Fibroblast of skin of left quadriceps (primary cell): ENCODE data around the gene TBC1D10A.

Experiments used
- DNase-seq, 2 experiments: peaks; one replicate each; pipeline ENCODE4 v3.0.0-alpha.2; 2013; ENCODE audit warnings: low read depth in 2 of 2

The TBC1D10A gene

DNA sequence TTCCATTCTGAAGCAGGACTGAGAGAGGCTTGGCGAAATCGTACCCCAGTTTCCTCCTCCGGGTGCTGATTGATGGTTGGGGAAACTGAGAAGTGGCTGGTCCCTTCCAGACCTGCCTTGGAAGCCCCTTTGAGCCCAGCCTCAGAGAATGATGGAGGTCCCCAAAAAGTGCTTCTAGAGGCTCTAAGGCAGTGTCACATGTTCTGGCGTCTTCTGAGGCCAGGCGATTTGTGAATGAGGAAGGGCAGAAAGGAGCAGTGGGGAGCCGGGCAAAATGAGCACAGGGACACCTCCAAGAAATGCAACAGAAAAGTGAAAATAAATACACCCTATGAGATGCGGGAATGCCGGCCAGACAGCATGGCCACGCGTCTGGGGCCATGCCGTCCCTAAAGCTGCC, 79.2 kb downstream of the TBC1D10A start:
- DNase-seq = no peak

DNA sequence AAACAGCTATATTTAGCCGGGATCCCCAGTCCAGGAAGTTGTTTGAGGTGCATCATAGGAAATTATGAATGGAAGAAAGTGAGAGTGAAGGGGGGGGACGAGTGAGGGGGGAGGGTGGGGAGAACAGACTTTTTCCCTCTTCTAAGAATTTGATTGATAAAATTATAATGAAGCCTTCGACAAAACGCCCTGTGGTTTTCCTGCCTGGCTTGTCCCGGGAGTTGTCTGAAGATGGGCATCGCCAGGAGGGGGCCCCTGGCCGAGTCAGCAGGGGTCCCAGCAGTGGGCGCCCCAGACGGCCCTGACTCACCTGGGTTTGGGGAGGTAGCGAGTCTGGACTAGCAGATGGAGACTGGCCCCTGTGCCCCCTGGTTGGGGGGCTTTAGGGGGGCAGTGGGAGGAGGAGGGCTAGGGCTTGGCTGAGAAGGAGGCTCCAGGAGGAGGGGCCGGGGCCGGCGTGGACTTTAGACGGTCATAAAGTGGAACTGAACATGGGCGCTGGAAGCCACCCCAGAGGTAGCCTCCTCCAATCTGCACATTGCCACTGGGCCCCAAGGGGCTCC, 79.8 kb downstream of the TBC1D10A start:
- no peak for DNase-seq

DNA sequence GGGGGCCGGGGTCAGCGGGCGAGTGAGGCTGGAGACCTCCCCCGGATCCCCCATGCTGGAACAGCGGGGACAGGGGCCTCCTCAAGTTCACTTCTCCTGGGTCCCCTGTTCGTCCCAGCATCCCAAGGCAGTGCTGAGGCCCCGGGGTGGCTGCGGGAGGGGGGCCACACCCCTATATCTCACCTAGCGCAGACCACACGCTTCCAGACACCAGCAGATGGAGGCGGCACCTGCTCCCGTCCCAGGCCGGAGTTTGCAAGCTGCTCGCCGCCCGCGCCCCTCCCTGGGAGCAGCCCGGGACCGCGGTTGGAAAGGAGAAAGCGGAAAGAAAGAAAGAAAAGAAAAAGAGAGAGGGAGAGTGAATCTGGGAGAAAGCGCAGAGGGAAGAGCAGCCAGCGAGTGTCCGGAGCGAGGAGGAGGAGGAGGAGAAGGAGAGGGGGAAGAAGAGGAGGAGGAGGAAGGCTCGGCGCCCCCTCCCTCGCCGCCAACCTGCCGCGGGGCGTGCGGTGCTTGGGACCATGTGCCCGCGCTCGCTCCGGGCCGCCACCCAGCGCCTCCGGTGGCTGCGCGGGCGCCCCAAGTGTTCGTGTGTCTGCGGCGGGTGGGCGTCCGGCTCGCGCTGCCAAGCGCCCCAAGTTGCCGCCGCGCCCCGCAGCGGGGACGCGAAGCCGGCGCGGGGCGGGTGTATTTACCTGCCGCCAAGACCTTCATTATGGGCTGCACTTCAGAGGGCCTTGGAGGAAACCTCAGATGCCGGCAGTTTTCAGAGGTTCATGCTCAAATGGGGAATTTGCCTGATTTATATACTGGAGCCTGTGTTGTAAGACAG, 80.5 kb downstream of the TBC1D10A start, which contains the start of gene LIF:
TSS of gene LIF (minus strand) at position 775 of the 829 bp plus-strand sequence. CDS start at position 711, 64 bp downstream.
- DNase-seq = no peak

DNA sequence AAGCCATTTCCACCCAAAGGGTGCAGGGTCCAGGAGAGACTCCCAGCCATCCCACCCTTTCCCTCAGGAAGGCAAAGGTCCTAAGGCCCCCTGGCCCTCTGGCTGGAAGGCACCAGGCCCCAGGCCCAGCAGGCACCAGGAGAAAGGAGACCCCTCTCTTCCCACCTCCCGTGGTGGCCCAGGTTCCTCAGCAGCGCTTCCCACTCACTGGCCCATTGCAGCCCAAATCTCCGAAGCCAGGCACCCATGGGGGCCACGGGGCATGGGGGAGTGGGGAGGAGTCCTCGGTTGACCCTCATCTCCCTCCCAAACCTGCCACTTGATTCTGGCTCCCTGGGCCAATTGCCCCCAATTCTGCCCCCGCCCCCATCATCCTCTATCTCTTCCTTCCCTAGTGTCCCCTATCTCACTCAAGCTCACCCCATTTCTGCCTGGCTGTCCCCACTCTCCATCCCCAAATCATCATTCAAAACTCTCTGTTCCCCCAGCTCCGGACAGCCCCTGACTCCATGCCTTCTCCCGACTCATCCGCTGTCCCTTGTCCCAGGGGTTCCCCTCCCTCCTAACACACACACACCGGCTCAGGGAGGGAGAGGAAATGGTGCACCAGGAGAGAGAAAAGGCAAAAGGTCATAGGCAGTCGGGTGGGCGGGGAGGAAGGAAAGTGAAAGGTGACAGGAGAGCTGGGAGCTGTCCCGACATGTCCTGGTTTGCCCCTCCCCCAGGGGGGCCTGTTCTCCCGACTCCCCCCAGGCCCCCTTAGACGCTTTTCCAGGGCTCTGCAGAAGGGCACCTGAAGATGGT, 81.4 kb downstream of the TBC1D10A start:
- no peak for DNase-seq

DNA sequence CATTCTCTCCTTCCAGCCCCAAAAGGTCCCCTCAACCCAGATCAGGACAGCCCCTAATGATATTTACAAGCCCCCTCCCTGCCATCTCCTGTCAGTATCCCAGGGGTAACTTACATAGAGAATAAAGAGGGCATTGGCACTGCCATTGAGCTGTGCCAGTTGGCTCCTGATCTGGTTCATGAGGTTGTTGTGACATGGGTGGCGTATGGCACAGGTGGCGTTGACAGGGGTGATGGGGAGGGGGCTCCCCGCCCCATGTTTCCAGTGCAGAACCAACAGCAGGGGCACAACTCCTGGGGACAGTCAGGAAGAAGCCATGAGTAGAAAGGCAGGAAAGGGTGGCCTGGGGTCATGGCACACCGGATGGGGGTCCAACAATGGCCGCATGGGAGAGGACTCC, 82.1 kb downstream of the TBC1D10A start:
- no peak for DNase-seq

DNA sequence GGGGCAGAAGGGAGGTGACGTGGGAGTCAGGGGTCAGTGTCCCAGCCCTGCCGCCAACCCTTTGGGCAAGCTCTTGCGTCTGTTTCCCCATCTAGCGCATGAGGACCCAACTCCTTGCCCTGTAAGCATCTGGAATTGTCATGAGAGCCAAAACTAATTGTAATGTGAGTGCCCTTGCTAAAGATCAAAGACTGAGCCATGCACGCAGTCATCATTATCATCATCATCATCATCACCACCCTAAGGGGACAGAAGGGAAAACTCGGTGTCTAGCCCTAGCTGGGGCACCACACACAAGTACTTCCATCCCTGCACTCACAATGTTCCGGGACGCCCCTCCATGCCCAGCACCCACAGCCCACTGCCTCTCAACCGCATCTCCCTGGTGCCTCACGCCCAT, 82.7 kb downstream of the TBC1D10A start:
- DNase-seq = no peak

DNA sequence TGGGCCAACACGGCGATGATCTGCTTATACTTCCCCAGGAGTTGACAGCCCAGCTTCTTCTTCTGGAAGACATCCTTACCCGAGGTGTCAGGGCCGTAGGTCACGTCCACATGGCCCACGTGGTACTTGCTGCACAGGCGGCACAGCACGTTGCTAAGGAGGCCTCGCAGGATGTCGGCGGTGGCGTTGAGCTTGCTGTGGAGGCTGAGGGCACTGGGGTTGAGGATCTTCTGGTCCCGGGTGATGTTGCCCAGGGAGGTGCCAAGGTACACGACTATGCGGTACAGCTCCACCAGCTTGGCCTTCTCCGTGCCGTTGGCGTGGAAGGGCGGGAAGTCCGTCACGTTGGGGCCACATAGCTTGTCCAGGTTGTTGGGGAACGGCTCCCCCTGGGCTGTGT, 83.1 kb downstream of the TBC1D10A start:
- DNase-seq = no peak
